Suprapubic skin (tissue), 3 donors: ENCODE data around the gene FUT3.

ENCODE experiments used
- POLR2A ChIP-seq, 2 donors: fragments of 450-650 bp; IDR thresholded peaks; one replicate each; pipeline ENCODE4 v1.6.1; 2017; ENCODE audit warnings: antibody characterized with exemption in 2 of 2, mild to moderate bottlenecking in 2 of 2, moderate library complexity in 2 of 2
- TF ChIP-seq, protein P1 (sequence below), 2 donors: fragments of 200-600 bp in 1 of 2; fragments of 450-650 bp in 1 of 2; sonication (generic) in 1 of 2; IDR thresholded peaks; one replicate each; pipeline ENCODE4 v1.5.1; 2016 to 2019; ENCODE audit warnings: antibody characterized with exemption in 2 of 2, mild to moderate bottlenecking in 1 of 2, moderate library complexity in 1 of 2

DNA sequence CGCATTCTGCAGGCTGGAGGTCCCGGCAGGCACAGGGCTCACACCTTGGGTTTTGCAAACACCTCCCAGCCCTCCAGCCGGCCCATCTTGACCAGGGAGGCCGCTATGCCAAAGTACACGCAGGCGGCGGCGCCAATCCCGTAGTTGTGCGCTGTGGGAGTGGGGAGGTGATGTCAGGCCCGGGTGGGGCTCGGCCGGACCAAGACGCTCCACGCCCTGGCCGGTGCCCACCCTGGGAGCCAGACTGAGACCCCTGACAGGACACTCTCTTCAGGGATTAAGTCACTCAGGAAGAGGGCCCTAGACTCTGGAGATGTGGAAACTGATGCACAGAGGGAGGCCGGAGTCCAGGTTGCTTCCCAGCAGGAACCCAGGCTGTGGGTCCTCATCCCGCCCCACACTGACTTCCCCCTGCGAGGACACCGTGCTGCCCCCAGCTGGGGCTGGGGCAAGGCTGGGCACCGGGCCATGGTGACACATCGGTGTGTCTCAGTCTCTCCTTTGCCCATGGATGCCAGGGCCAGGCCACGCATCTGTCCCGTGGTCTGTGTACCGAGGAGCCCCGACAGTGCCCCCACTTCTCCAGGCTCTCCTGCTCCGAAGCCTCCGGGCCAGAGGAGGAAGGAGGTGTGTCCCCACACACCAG is 43.6 kb upstream of the FUT3 start:
- TF ChIP-seq, protein P1, sequence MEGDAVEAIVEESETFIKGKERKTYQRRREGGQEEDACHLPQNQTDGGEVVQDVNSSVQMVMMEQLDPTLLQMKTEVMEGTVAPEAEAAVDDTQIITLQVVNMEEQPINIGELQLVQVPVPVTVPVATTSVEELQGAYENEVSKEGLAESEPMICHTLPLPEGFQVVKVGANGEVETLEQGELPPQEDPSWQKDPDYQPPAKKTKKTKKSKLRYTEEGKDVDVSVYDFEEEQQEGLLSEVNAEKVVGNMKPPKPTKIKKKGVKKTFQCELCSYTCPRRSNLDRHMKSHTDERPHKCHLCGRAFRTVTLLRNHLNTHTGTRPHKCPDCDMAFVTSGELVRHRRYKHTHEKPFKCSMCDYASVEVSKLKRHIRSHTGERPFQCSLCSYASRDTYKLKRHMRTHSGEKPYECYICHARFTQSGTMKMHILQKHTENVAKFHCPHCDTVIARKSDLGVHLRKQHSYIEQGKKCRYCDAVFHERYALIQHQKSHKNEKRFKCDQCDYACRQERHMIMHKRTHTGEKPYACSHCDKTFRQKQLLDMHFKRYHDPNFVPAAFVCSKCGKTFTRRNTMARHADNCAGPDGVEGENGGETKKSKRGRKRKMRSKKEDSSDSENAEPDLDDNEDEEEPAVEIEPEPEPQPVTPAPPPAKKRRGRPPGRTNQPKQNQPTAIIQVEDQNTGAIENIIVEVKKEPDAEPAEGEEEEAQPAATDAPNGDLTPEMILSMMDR (IDR thresholded peaks at IDR 0.05), result no peak
- TF ChIP-seq POLR2A (IDR thresholded peaks at IDR 0.05), result no peak
